HEK293T (cell line): Measurements from ENCODE around the gene ITFG1.
"Not testable (repeated sequence)": the region's sequence is repeated elsewhere in the genome, so short reads cannot be mapped to it uniquely, and the experiment has no call there.

Experiments
- CTCF ChIA-PET: fragments of 350-600 bp; formaldehyde crosslinking; extraction: SDS; loops from one replicate; lab custom pipeline; 2021; ENCODE audit warnings: antibody characterized with exemption, inconsistent platforms; lab: Yijun Ruan, JAX
- POLR2A ChIA-PET: fragments of 350-600 bp; formaldehyde crosslinking; extraction: SDS; loops from one replicate; lab custom pipeline; 2020; ENCODE audit warnings: antibody characterized with exemption, inconsistent platforms; lab: Yijun Ruan, JAX
- DNase-seq: peaks from one replicate; pipeline ENCODE4 v3.0.0; 2012; ENCODE audit warnings: mixed read lengths; ENCODE audit errors: extremely low spot score
- ARNT ChIP-seq: fragments of 450-650 bp; IDR thresholded peaks from 2 replicates; pipeline ENCODE4 v1.6.1; 2017; ENCODE audit warnings: mild to moderate bottlenecking
- BHLHE40 ChIP-seq: fragments of 450-650 bp; IDR thresholded peaks from 2 replicates; pipeline ENCODE4 v1.6.1; 2016; ENCODE audit warnings: mild to moderate bottlenecking, moderate library complexity, borderline replicate concordance
- CTBP1 ChIP-seq: fragments of 450-650 bp; IDR thresholded peaks from 2 replicates; pipeline ENCODE4 v1.6.1; 2016; ENCODE audit warnings: borderline replicate concordance
- ELF4 ChIP-seq: fragments of 450-650 bp; IDR thresholded peaks from 2 replicates; pipeline ENCODE4 v1.6.1; 2017; ENCODE audit warnings: antibody characterized with exemption
- FOXA1 ChIP-seq: fragments of 450-650 bp; IDR thresholded peaks from 2 replicates; pipeline ENCODE4 v1.6.1; 2016; ENCODE audit warnings: mild to moderate bottlenecking
- FOXK2 ChIP-seq: fragments of 450-650 bp; IDR thresholded peaks from 2 replicates; pipeline ENCODE4 v1.6.1; 2016; ENCODE audit warnings: mild to moderate bottlenecking
- FOXM1 ChIP-seq: fragments of 450-650 bp; IDR thresholded peaks from 2 replicates; pipeline ENCODE4 v1.6.1; 2017; ENCODE audit warnings: mild to moderate bottlenecking, borderline replicate concordance
- HDGF ChIP-seq: fragments of 450-650 bp; IDR thresholded peaks from 2 replicates; pipeline ENCODE4 v1.6.1; 2017; ENCODE audit warnings: antibody characterized with exemption, borderline replicate concordance
- L3MBTL2 ChIP-seq: fragments of 450-650 bp; conservative IDR thresholded peaks from 2 replicates; pipeline ENCODE4 v1.6.1; 2016; ENCODE audit warnings: mild to moderate bottlenecking
- LEF1 ChIP-seq: fragments of 450-650 bp; IDR thresholded peaks from 2 replicates; pipeline ENCODE4 v1.6.1; 2017; ENCODE audit warnings: mild to moderate bottlenecking, borderline replicate concordance
- NFRKB ChIP-seq: fragments of 450-650 bp; IDR thresholded peaks from 2 replicates; pipeline ENCODE4 v1.6.1; 2016; ENCODE audit warnings: mild to moderate bottlenecking, moderate library complexity
- PKNOX1 ChIP-seq: fragments of 450-650 bp; IDR thresholded peaks from 2 replicates; pipeline ENCODE4 v1.6.1; 2016
- SP1 ChIP-seq: fragments of 450-650 bp; IDR thresholded peaks from 2 replicates; pipeline ENCODE4 v1.6.1; 2017
- SUZ12 ChIP-seq: fragments of 450-650 bp; IDR thresholded peaks from 2 replicates; pipeline ENCODE4 v1.6.1; 2016; ENCODE audit warnings: mild to moderate bottlenecking
- TARDBP ChIP-seq: fragments of 450-650 bp; IDR thresholded peaks from 2 replicates; pipeline ENCODE4 v1.6.1; 2016
- ZNF384 ChIP-seq: fragments of 450-650 bp; IDR thresholded peaks from 2 replicates; pipeline ENCODE4 v1.6.1; 2016

Gene ITFG1

GRCh38 chr16:47371271-47372014, 89.4 kb downstream of the ITFG1 start:
- ChIA-PET CTCF (no interaction called here), POLR2A (no interaction called here)
- DNase-seq = no peak
- TF ChIP-seq PKNOX1 = no peak
- no peak for TF ChIP-seq ARNT
- TF ChIP-seq LEF1 = no peak
- no peak for TF ChIP-seq L3MBTL2
- TF ChIP-seq SUZ12 = no peak
- TF ChIP-seq FOXK2 = no peak
- no peak for TF ChIP-seq HDGF
- no peak for TF ChIP-seq SP1
- TF ChIP-seq ZNF384 = no peak

- no peak for DNase-seq
- CTCF ChIA-PET = no interaction called here
- no peak for TF ChIP-seq ELF4
- TF ChIP-seq SUZ12 = no peak
- no peak for TF ChIP-seq LEF1
- no peak for TF ChIP-seq BHLHE40
- no peak for TF ChIP-seq L3MBTL2
- TF ChIP-seq HDGF = no peak
- TF ChIP-seq FOXK2 = no peak
- TF ChIP-seq ARNT = no peak
- no peak for TF ChIP-seq FOXA1
- POLR2A ChIA-PET = no interaction called here
These were observed 90.3 kb downstream of the ITFG1 start for GRCh38 chr16:47370536-47370935.

GRCh38 chr16:47366228-47366627, 94.6 kb downstream of the ITFG1 start:
- no peak for TF ChIP-seq FOXA1
- no peak for TF ChIP-seq CTBP1
- no peak for TF ChIP-seq BHLHE40
- no peak for TF ChIP-seq FOXK2
- no peak for TF ChIP-seq PKNOX1
- TF ChIP-seq NFRKB = no peak
- TF ChIP-seq ELF4 = no peak
- TF ChIP-seq SUZ12 = no peak
- TF ChIP-seq ARNT = no peak
- TF ChIP-seq LEF1 = no peak
- no peak for TF ChIP-seq L3MBTL2
- TF ChIP-seq HDGF = no peak
- TF ChIP-seq TARDBP = no peak
- TF ChIP-seq ZNF384 = no peak
- TF ChIP-seq FOXM1 = no peak
- TF ChIP-seq SP1 = no peak
- ChIA-PET CTCF (no interaction called here), POLR2A (no interaction called here)
- no peak for DNase-seq

- ChIA-PET POLR2A (no interaction called here), CTCF (no interaction called here)
- TF ChIP-seq CTBP1 (no peak), FOXA1 (no peak), ZNF384 (no peak), ARNT (no peak)
- DNase-seq = no peak
These were observed 97.1 kb downstream of the ITFG1 start for GRCh38 chr16:47363761-47364160.

- DNase-seq = no peak
- no peak for TF ChIP-seq BHLHE40
- ChIA-PET POLR2A (no interaction called here), CTCF (no interaction called here)
These were observed 101.4 kb downstream of the ITFG1 start for GRCh38 chr16:47359478-47359877.

- CTCF ChIA-PET = no interaction called here
- TF ChIP-seq ARNT (no peak), ELF4 (no peak), SP1 (no peak), LEF1 (no peak), TARDBP (no peak), FOXK2 (no peak), ZNF384 (no peak), PKNOX1 (no peak), NFRKB (no peak), FOXA1 (no peak), BHLHE40 (no peak), L3MBTL2 (no peak), SUZ12 (no peak), FOXM1 (no peak)
- no peak for DNase-seq
- POLR2A ChIA-PET = no interaction called here
These were observed 102.0 kb downstream of the ITFG1 start for GRCh38 chr16:47358816-47359215.

GRCh38 chr16:47349029-47349428, 111.8 kb downstream of the ITFG1 start:
- CTCF ChIA-PET, POLR2A ChIA-PET, DNase-seq: not testable (repeated sequence)

GRCh38 chr16:47347021-47347696, 113.7 kb downstream of the ITFG1 start:
- DNase-seq, POLR2A ChIA-PET: not testable (repeated sequence)
- CTCF ChIA-PET = interaction anchor here (0.6 kb wide), 1 partner anchor 526 kb away, joined by 3 read pairs; no protein-coding TSS in a partner anchor
